ENCODE data around the gene RHOXF1. TPM values are rescaled to one million over a fixed set of nuclear protein-coding genes. Genes with fewer than 3 reads are reported as not detected.
A peak's percentile ranks its signal among the peaks of the same experiment; 100 is the strongest.
"Not testable (repeated sequence)": the region's sequence is repeated elsewhere in the genome, so short reads cannot be mapped to it uniquely, and the experiment has no call there.

Gene RHOXF1
- total RNA-seq, 2 donors from 2014 or later, result not detected

- Histone ChIP-seq H3K27me3 (no peaks in the 10 kb centered on the region), H3K9me3 (no peaks in the 10 kb centered on the region), H3K27ac (no peak overlapping the region), H3K36me3 (no peaks in the 10 kb centered on the region), H3K4me3 (peak overlapping the region in 1 of 2 donors; percentile 17), H3K4me1 (no peaks in the 10 kb centered on the region)
- TF ChIP-seq CTCF (IDR thresholded peaks at IDR 0.05), result no peak
- no peak for DNase-seq (ENCODE audit: low spot score)
These were observed 9.7 kb upstream of the RHOXF1 start for GRCh38 chrX:120125444-120125843.

- DNase-seq (ENCODE audit: low spot score), result no peak
- Histone ChIP-seq H3K27ac (no peak overlapping the region), H3K27me3 (no peaks in the 10 kb centered on the region), H3K36me3 (no peaks in the 10 kb centered on the region), H3K9me3 (no peaks in the 10 kb centered on the region), H3K4me1 (no peaks in the 10 kb centered on the region), H3K4me3 (no peak overlapping the region)
- no peak for TF ChIP-seq CTCF (IDR thresholded peaks at IDR 0.05)
These were observed 4.5 kb upstream of the RHOXF1 start for GRCh38 chrX:120120223-120120622.

GRCh38 chrX:120111611-120112010 is 4.1 kb downstream of the RHOXF1 start:
- H3K4me1 ChIP-seq, result no peaks in the 10 kb centered on the region
- H3K36me3 ChIP-seq, result no peaks in the 10 kb centered on the region
- no peak for TF ChIP-seq CTCF (IDR thresholded peaks at IDR 0.05)
- H3K27ac ChIP-seq, result no peak overlapping the region
- no peaks in the 10 kb centered on the region for H3K9me3 ChIP-seq
- no peak for DNase-seq (ENCODE audit: low spot score)
- no peak overlapping the region for H3K4me3 ChIP-seq
- H3K27me3 ChIP-seq, result no peaks in the 10 kb centered on the region

- no peaks in the 10 kb centered on the region for H3K36me3 ChIP-seq
- no peak overlapping the region for H3K4me3 ChIP-seq
- no peaks in the 10 kb centered on the region for H3K9me3 ChIP-seq
- H3K4me1 ChIP-seq, result no peaks in the 10 kb centered on the region
- TF ChIP-seq CTCF (IDR thresholded peaks at IDR 0.05), result no peak
- no peaks in the 10 kb centered on the region for H3K27me3 ChIP-seq
- no peak overlapping the region for H3K27ac ChIP-seq
- no peak for DNase-seq (ENCODE audit: low spot score)
These were observed 6.3 kb downstream of the RHOXF1 start for GRCh38 chrX:120109378-120109777.

GRCh38 chrX:120104707-120105106 is 11.0 kb downstream of the RHOXF1 start:
- not testable (repeated sequence) for H3K27me3 ChIP-seq; H3K27ac ChIP-seq; H3K36me3 ChIP-seq; H3K4me1 ChIP-seq; DNase-seq (ENCODE audit: low spot score); H3K4me3 ChIP-seq
- H3K9me3 ChIP-seq, result peaks cover 5 to 30% of the 10 kb centered on the region in 2 donors

- not testable (repeated sequence) for H3K36me3 ChIP-seq; DNase-seq (ENCODE audit: low spot score); H3K4me1 ChIP-seq; H3K27me3 ChIP-seq; H3K4me3 ChIP-seq; H3K27ac ChIP-seq
- H3K9me3 ChIP-seq, result peaks cover 5 to 30% of the 10 kb centered on the region in 2 donors
These were observed 14.7 kb downstream of the RHOXF1 start for GRCh38 chrX:120101057-120101456.

- H3K4me1 ChIP-seq, result no peaks in the 10 kb centered on the region
- TF ChIP-seq CTCF (IDR thresholded peaks at IDR 0.05), result no peak
- no peaks in the 10 kb centered on the region for H3K27me3 ChIP-seq
- no peaks in the 10 kb centered on the region for H3K9me3 ChIP-seq
- H3K27ac ChIP-seq, result no peak overlapping the region
- H3K4me3 ChIP-seq, result no peak overlapping the region
- DNase-seq (ENCODE audit: low spot score), result no peak
- no peaks in the 10 kb centered on the region for H3K36me3 ChIP-seq
These were observed 25.5 kb downstream of the RHOXF1 start for GRCh38 chrX:120090208-120090607.

Measured in right atrium auricular region (tissue), 2 donors.